ENCODE results near the gene LIPC. TPM values are rescaled to one million over a fixed set of nuclear protein-coding genes. Genes with fewer than 3 reads are reported as not detected.

The LIPC gene
- total RNA-seq, 3 donors from 2014 or later (not counting 1 experiment from before 2014, with no cell fraction given) = 5.3 to 7.1 (median 5.3) TPM

DNA sequence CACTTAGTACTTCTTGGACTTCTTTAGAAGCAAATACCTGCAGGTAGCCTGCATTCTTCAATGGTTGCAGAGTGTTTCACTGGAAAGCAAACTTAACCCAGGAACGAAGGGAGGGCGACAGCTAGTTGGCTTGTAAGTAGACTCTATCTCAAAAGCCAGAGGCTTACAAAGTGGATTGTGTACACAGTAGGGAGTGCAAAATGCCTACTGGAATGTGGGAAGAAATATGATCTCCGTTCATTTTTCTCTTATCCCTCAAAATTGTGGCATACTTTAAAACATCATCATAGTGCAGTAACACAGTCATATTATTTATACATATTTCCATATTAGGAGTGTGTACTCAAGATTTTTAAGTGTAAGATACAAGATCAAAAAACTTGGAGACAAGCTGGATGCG lies 155.7 kb downstream of the LIPC start:
- no peaks in the 10 kb centered on the region for H3K27me3 ChIP-seq (ENCODE audit: control insufficient read depth, insufficient read depth, low read length)

DNA sequence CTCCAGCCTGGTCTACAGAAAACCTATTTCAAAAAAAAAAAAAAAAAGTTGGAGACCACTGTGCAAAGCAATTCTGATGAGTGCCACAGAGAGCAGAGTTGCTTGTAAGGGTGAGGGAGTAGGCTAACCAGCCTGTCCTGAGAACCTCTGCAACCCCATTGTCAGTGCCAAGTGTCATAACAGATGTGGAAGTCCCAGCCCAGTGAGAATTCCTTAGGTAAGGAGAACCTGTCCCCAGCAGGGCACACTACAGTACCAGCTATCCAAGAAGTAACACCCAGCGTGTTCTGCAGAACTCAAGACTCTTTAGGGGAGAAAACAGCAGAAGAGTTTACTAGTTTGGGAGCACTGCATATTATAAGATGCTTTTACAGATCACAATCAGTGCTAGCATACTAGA lies 156.3 kb downstream of the LIPC start:
- ATAC-seq (no peak), DNase-seq (no peak)
- no peak overlapping the region for H3K4me3 Mint-ChIP-seq
- H3K4me1 ChIP-seq (ENCODE audit: control insufficient read depth, insufficient read depth, low read length) = peaks cover 8% of the 10 kb centered on the region
- TF ChIP-seq, protein P1, sequence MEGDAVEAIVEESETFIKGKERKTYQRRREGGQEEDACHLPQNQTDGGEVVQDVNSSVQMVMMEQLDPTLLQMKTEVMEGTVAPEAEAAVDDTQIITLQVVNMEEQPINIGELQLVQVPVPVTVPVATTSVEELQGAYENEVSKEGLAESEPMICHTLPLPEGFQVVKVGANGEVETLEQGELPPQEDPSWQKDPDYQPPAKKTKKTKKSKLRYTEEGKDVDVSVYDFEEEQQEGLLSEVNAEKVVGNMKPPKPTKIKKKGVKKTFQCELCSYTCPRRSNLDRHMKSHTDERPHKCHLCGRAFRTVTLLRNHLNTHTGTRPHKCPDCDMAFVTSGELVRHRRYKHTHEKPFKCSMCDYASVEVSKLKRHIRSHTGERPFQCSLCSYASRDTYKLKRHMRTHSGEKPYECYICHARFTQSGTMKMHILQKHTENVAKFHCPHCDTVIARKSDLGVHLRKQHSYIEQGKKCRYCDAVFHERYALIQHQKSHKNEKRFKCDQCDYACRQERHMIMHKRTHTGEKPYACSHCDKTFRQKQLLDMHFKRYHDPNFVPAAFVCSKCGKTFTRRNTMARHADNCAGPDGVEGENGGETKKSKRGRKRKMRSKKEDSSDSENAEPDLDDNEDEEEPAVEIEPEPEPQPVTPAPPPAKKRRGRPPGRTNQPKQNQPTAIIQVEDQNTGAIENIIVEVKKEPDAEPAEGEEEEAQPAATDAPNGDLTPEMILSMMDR (IDR thresholded peaks at IDR 0.05) = no peak
- H3K36me3 ChIP-seq (ENCODE audit: control insufficient read depth, insufficient read depth, low read length) = no peaks in the 10 kb centered on the region
- H3K27me3 Mint-ChIP-seq (ENCODE audit: low read depth in 2 of 2) = no peaks in the 10 kb centered on the region
- H3K9me3 ChIP-seq (ENCODE audit: control insufficient read depth, insufficient read depth, low read length) = no peaks in the 10 kb centered on the region
- intact Hi-C loops (cut with micrococcal nuclease) = no loop called here
- 100% methylated on average over 1 of the region's 1 CpG for WGBS (ENCODE audit: insufficient coverage)
- H3K4me1 Mint-ChIP-seq = peaks cover 14 to 37% of the 10 kb centered on the region in 2 donors
- H3K4me3 ChIP-seq (ENCODE audit: low read length) = no peak overlapping the region
- H3K9me3 Mint-ChIP-seq = peaks cover 3 to 5% of the 10 kb centered on the region in 2 donors
- no peak overlapping the region for H3K27ac ChIP-seq (ENCODE audit: low read length)
- no peaks in the 10 kb centered on the region for H3K36me3 Mint-ChIP-seq
- no peaks in the 10 kb centered on the region for H3K27me3 ChIP-seq (ENCODE audit: control insufficient read depth, insufficient read depth, low read length)
- no peak overlapping the region for H3K27ac Mint-ChIP-seq

More for the DNA sequence above, 155.7 kb downstream of the LIPC start:
- H3K27ac ChIP-seq (ENCODE audit: low read length) = no peak overlapping the region
- H3K4me3 Mint-ChIP-seq = no peak overlapping the region
- peaks cover 8% of the 10 kb centered on the region for H3K4me1 ChIP-seq (ENCODE audit: control insufficient read depth, insufficient read depth, low read length)
- no peak for ATAC-seq
- TF ChIP-seq, protein P1 (IDR thresholded peaks at IDR 0.05) = no peak
- H3K9me3 Mint-ChIP-seq = peaks cover 3 to 6% of the 10 kb centered on the region in 2 donors
- H3K27me3 Mint-ChIP-seq (ENCODE audit: low read depth in 2 of 2) = no peaks in the 10 kb centered on the region
- H3K36me3 ChIP-seq (ENCODE audit: control insufficient read depth, insufficient read depth, low read length) = no peaks in the 10 kb centered on the region
- no peak overlapping the region for H3K27ac Mint-ChIP-seq
- DNase-seq = no peak
- no peaks in the 10 kb centered on the region for H3K9me3 ChIP-seq (ENCODE audit: control insufficient read depth, insufficient read depth, low read length)
- no peak overlapping the region for H3K4me3 ChIP-seq (ENCODE audit: low read length)
- intact Hi-C loops (cut with micrococcal nuclease) = no loop called here
- H3K4me1 Mint-ChIP-seq = peaks cover 14 to 37% of the 10 kb centered on the region in 2 donors
- WGBS (ENCODE audit: insufficient coverage) = 96% methylated on average over 3 of the region's 4 CpGs
- H3K36me3 Mint-ChIP-seq = no peaks in the 10 kb centered on the region

DNA sequence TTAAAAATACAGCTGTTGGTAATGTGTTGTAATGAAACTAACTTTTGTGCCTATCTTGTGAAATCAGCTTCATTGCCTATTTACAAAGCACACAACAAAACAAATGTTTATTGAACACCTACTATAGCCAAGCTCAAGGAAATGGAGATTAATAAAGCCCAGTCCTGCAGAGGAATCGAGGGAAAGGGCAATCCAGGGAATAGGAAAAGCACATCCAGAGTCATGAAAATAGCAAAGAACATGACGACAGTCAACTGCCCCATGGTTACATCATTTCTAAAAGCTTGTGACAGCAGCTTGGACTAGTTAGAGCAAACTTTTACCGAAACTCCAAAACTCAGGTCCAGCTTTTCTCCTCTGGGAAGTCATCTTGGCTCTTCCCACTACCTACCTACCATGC lies 157.3 kb downstream of the LIPC start:
- Histone ChIP-seq H3K9me3 (ENCODE audit: control insufficient read depth, insufficient read depth, low read length) (no peaks in the 10 kb centered on the region), H3K27me3 (ENCODE audit: control insufficient read depth, insufficient read depth, low read length) (no peaks in the 10 kb centered on the region), H3K36me3 (ENCODE audit: control insufficient read depth, insufficient read depth, low read length) (no peaks in the 10 kb centered on the region), H3K4me1 (ENCODE audit: control insufficient read depth, insufficient read depth, low read length) (peaks cover 8% of the 10 kb centered on the region), H3K27ac (ENCODE audit: low read length) (no peak overlapping the region), H3K4me3 (ENCODE audit: low read length) (no peak overlapping the region)
- intact Hi-C loops (cut with micrococcal nuclease) = no loop called here
- Mint-ChIP-seq H3K27me3 (ENCODE audit: low read depth in 2 of 2) (no peaks in the 10 kb centered on the region), H3K27ac (peak overlapping the region; percentile 24 to 42), H3K4me1 (peaks cover 14 to 34% of the 10 kb centered on the region in 2 donors), H3K36me3 (no peaks in the 10 kb centered on the region), H3K9me3 (no peaks in the 10 kb centered on the region), H3K4me3 (no peak overlapping the region)
- TF ChIP-seq, protein P1 (IDR thresholded peaks at IDR 0.05) = no peak
- DNase-seq (no peak), ATAC-seq (no peak)
- 97% methylated on average over 3 of the region's 3 CpGs for WGBS (ENCODE audit: insufficient coverage)

DNA sequence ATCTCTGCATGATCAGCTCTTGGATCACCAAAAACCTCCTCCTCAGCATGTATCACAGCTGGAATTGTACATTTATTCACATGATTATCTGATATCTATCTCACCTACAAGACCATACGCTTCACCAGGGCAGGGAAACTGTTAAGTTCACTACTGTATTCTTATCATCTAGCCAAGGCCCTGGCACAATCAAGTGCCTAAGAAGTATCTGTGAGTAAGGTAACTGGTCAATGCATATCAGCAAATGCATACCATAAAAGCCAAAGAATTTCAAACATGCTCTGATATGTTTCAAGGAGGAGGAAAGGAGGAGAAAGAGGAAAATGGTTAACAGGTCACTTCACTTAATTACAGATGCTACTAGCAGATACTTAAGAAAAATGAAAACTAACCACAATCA lies 158.4 kb downstream of the LIPC start:
- Histone ChIP-seq H3K9me3 (ENCODE audit: control insufficient read depth, insufficient read depth, low read length) (no peaks in the 10 kb centered on the region), H3K4me3 (ENCODE audit: low read length) (no peak overlapping the region), H3K4me1 (ENCODE audit: control insufficient read depth, insufficient read depth, low read length) (peaks cover 3% of the 10 kb centered on the region), H3K36me3 (ENCODE audit: control insufficient read depth, insufficient read depth, low read length) (peaks cover 3% of the 10 kb centered on the region), H3K27ac (ENCODE audit: low read length) (no peak overlapping the region), H3K27me3 (ENCODE audit: control insufficient read depth, insufficient read depth, low read length) (no peaks in the 10 kb centered on the region)
- intact Hi-C loops (cut with micrococcal nuclease) = no loop called here
- 100% methylated on average over 1 of the region's 1 CpG for WGBS (ENCODE audit: insufficient coverage)
- Mint-ChIP-seq H3K4me3 (no peak overlapping the region), H3K36me3 (no peaks in the 10 kb centered on the region), H3K4me1 (peaks cover 5 to 22% of the 10 kb centered on the region in 2 donors), H3K27me3 (ENCODE audit: low read depth in 2 of 2) (no peaks in the 10 kb centered on the region), H3K27ac (no peak overlapping the region), H3K9me3 (no peaks in the 10 kb centered on the region)
- no peak for ATAC-seq
- DNase-seq = no peak
- TF ChIP-seq, protein P1 (IDR thresholded peaks at IDR 0.05) = no peak
